MM.1S (cell line): ENCODE data around the gene ANKHD1.

Experiments
- DNase-seq: peaks from one replicate; pipeline ENCODE4 v3.0.0-alpha.2; 2015
- H2AFZ ChIP-seq: fragments of 300-600 bp; sonication (generic); 2 replicates; pipeline ENCODE4 v1.6.0; 2016; ENCODE audit warnings: antibody characterized with exemption, low read length
- H3F3A ChIP-seq: fragments of 300-600 bp; sonication (generic); 2 replicates; pipeline ENCODE4 v1.6.1; 2016; ENCODE audit warnings: mild to moderate bottlenecking, antibody characterized with exemption, low read length, moderate library complexity, mixed read lengths; ENCODE audit not compliant: insufficient read depth
- H3K27ac ChIP-seq: fragments of 300-600 bp; sonication (generic); 2 replicates; pipeline ENCODE4 v1.5.1; 2016; ENCODE audit warnings: mild to moderate bottlenecking, low read length
- H3K27me3 ChIP-seq: fragments of 300-600 bp; sonication (generic); replicated peaks from 2 replicates; pipeline ENCODE4 v1.6.0; 2016; ENCODE audit warnings: low read length; ENCODE audit not compliant: insufficient read depth
- H3K36me3 ChIP-seq: fragments of 300-600 bp; sonication (generic); replicated peaks from 2 replicates; pipeline ENCODE4 v1.6.1; 2016; ENCODE audit warnings: mild to moderate bottlenecking, low read length, mixed read lengths; ENCODE audit not compliant: insufficient read depth
- H3K4me1 ChIP-seq: fragments of 300-600 bp; sonication (generic); 2 replicates; pipeline ENCODE4 v1.6.1; 2016; ENCODE audit warnings: low read length, mixed read lengths
- H3K4me2 ChIP-seq: fragments of 300-600 bp; sonication (generic); 2 replicates; pipeline ENCODE4 v1.6.0; 2016; ENCODE audit warnings: low read depth, low read length
- H3K4me3 ChIP-seq: fragments of 300-600 bp; sonication (generic); 2 replicates; pipeline ENCODE4 v1.5.1; 2016; ENCODE audit warnings: low read length, mixed read lengths
- H3K79me2 ChIP-seq: fragments of 300-600 bp; sonication (generic); 2 replicates; pipeline ENCODE4 v1.6.1; 2016; ENCODE audit warnings: mixed run types, low read length, mixed read lengths
- H3K9ac ChIP-seq: fragments of 300-600 bp; sonication (generic); 2 replicates; pipeline ENCODE4 v1.6.1; 2016; ENCODE audit warnings: low read length, mixed read lengths
- H3K9me2 ChIP-seq: fragments of 300-600 bp; sonication (generic); replicated peaks from 2 replicates; pipeline ENCODE4 v1.6.1; 2016; ENCODE audit warnings: mild to moderate bottlenecking, low read length, mixed read lengths; ENCODE audit not compliant: insufficient read depth
- H3K9me3 ChIP-seq: fragments of 300-600 bp; sonication (generic); replicated peaks from 2 replicates; pipeline ENCODE4 v1.6.1; 2016; ENCODE audit warnings: mild to moderate bottlenecking, low read length, mixed read lengths; ENCODE audit not compliant: insufficient read depth
- H4K20me1 ChIP-seq: fragments of 300-600 bp; sonication (generic); 2 replicates; pipeline ENCODE4 v1.6.1; 2016; ENCODE audit warnings: mild to moderate bottlenecking, low read length, moderate library complexity, mixed read lengths; ENCODE audit not compliant: insufficient read depth
- EZH2 ChIP-seq: fragments of 300-600 bp; sonication (generic); optimal IDR thresholded peaks from 2 replicates; pipeline ENCODE3; 2017; ENCODE audit warnings: low read depth, mild to moderate bottlenecking, antibody characterized with exemption, low read length, mixed read lengths
- EZH2phosphoT487 ChIP-seq: fragments of 300-600 bp; sonication (generic); IDR thresholded peaks from 2 replicates; pipeline ENCODE4 v1.6.1; 2018; ENCODE audit warnings: antibody characterized with exemption, low read length
- TF ChIP-seq, protein P1 (sequence below): fragments of 300-600 bp; sonication (generic); IDR thresholded peaks from 2 replicates; pipeline ENCODE4 v1.5.1; 2016; ENCODE audit warnings: antibody characterized with exemption, low read length, mixed read lengths

ANKHD1 gene

DNA sequence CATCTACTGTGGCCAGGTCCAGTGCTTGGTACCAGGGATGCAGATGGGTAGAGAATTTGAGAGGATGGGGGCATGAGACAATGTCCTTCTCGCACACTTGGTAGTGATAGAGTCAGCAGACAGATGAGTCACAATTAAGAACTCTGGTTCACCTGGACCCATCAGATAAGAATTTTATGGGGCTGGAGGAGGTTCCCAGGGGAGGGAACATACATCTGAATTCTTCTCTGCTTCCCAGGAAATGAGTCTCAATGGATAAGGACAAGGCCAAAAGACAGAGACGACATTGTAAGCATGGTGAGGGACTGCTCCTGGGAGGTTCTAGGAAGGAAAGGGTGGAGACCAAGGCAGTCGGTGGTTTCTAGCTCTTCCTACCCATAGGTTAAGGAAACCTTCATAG lies 36.4 kb upstream of the ANKHD1 start:
- Histone ChIP-seq H3K79me2 (no peaks in the 10 kb centered on the region), H2AFZ (no peak overlapping the region), H3K36me3 (no peaks in the 10 kb centered on the region), H4K20me1 (no peaks in the 10 kb centered on the region), H3K9ac (no peak overlapping the region), H3K27ac (no peak overlapping the region), H3K27me3 (no peaks in the 10 kb centered on the region), H3K9me3 (no peaks in the 10 kb centered on the region), H3F3A (no peaks in the 10 kb centered on the region), H3K4me2 (no peak overlapping the region), H3K4me1 (peaks cover 4% of the 10 kb centered on the region), H3K4me3 (no peak overlapping the region), H3K9me2 (no peaks in the 10 kb centered on the region)
- TF ChIP-seq, protein P1, sequence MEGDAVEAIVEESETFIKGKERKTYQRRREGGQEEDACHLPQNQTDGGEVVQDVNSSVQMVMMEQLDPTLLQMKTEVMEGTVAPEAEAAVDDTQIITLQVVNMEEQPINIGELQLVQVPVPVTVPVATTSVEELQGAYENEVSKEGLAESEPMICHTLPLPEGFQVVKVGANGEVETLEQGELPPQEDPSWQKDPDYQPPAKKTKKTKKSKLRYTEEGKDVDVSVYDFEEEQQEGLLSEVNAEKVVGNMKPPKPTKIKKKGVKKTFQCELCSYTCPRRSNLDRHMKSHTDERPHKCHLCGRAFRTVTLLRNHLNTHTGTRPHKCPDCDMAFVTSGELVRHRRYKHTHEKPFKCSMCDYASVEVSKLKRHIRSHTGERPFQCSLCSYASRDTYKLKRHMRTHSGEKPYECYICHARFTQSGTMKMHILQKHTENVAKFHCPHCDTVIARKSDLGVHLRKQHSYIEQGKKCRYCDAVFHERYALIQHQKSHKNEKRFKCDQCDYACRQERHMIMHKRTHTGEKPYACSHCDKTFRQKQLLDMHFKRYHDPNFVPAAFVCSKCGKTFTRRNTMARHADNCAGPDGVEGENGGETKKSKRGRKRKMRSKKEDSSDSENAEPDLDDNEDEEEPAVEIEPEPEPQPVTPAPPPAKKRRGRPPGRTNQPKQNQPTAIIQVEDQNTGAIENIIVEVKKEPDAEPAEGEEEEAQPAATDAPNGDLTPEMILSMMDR: no peak
- TF ChIP-seq EZH2 (no peak), EZH2phosphoT487 (no peak)
- DNase-seq: no peak

DNA sequence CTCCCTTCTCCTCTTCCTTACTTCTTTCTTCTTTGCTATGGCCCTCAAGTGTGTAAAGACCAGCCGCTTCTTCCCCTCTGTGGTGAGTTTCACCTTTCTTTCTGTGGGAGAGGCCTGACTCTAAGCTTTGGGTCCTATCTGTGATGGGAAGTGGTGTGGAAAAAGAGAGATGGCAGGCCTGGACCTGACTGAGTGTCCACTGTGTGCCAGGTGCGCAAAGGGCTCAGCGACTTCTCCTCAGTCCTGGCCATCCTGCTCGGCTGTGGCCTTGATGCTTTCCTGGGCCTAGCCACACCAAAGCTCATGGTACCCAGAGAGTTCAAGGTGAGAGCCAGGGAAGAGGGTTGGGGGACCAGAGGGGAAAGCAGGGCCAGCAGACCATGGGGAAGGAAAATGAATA lies 35.7 kb upstream of the ANKHD1 start:
- no peaks in the 10 kb centered on the region for H3K27me3 ChIP-seq
- H3K36me3 ChIP-seq: no peaks in the 10 kb centered on the region
- H3K9me3 ChIP-seq: no peaks in the 10 kb centered on the region
- TF ChIP-seq EZH2phosphoT487: no peak
- TF ChIP-seq, protein P1: no peak
- TF ChIP-seq EZH2: no peak
- no peaks in the 10 kb centered on the region for H3F3A ChIP-seq
- no peak for DNase-seq
- H2AFZ ChIP-seq: no peak overlapping the region
- no peak overlapping the region for H3K27ac ChIP-seq
- H3K79me2 ChIP-seq: no peaks in the 10 kb centered on the region
- H3K9ac ChIP-seq: no peak overlapping the region
- H4K20me1 ChIP-seq: no peaks in the 10 kb centered on the region
- H3K9me2 ChIP-seq: no peaks in the 10 kb centered on the region
- no peak overlapping the region for H3K4me3 ChIP-seq
- H3K4me2 ChIP-seq: no peak overlapping the region
- H3K4me1 ChIP-seq: peaks cover 4% of the 10 kb centered on the region

DNA sequence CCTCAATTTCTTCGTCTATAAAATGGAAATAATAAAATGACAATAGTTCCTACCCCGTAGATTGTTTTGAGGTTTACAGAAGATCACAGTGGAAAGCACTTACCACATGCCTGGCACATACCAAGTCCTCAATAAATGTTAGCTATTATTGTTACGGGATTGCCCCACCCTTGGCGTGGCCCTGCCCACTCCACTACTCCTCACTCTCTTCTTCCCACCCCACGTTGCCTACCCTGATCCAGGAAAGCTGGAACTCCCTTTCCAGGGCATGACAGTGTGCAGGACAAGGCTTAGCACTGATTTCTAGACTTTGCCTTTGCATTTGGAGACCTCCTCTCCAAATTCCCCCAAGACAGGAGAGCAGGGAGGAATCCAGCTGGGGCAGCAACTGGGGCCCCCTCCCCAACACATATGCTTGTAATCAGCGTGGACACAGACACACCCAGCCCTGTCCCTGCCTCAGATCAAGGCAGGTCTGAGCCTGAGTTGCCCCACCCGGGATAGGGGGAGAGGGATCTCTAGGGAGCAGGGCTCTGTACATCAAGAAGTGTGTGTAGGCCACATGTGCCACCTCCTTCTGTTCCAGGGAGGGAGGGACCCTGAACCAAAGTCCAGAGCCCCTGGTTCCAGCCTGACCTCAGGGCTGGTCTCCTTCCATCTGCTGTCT lies 34.9 kb upstream of the ANKHD1 start:
- Histone ChIP-seq H3K27ac (no peak overlapping the region), H2AFZ (no peak overlapping the region), H4K20me1 (no peaks in the 10 kb centered on the region), H3K9ac (no peak overlapping the region), H3F3A (no peaks in the 10 kb centered on the region), H3K4me1 (peaks cover 4% of the 10 kb centered on the region), H3K79me2 (no peaks in the 10 kb centered on the region), H3K36me3 (no peaks in the 10 kb centered on the region), H3K4me3 (no peak overlapping the region), H3K9me2 (no peaks in the 10 kb centered on the region), H3K4me2 (no peak overlapping the region), H3K9me3 (no peaks in the 10 kb centered on the region), H3K27me3 (no peaks in the 10 kb centered on the region)
- TF ChIP-seq, protein P1: no peak
- no peak for TF ChIP-seq EZH2
- TF ChIP-seq EZH2phosphoT487: no peak
- no peak for DNase-seq
